NT2/D1 (cell line): ENCODE data around the gene ABAT.

Experiments
- SUZ12 ChIP-seq: IDR thresholded peaks from 2 replicates; pipeline ENCODE4 v1.6.1; 2011; ENCODE audit not compliant: insufficient read length, insufficient read depth; ENCODE audit errors: extremely low read depth
- YY1 ChIP-seq: IDR thresholded peaks from 2 replicates; pipeline ENCODE4 v1.6.1; 2011; ENCODE audit not compliant: insufficient read length, insufficient read depth
- ZNF274 ChIP-seq: IDR thresholded peaks from 2 replicates; pipeline ENCODE4 v1.6.1; 2011; ENCODE audit warnings: mild to moderate bottlenecking, low read depth, low read length

GRCh38 chr16:8763083-8763482 is 88.7 kb downstream of the ABAT start:
- TF ChIP-seq ZNF274 (no peak), YY1 (no peak), SUZ12 (no peak)
